Neuronal stem cell (in vitro differentiated cells): ENCODE data around the gene ARHGAP28.

Source experiments
- DNase-seq: peaks from one replicate; pipeline ENCODE4 v3.0.0-alpha.2; 2013; ENCODE audit warnings: low spot score
- H2AFZ ChIP-seq: one replicate; pipeline ENCODE4 v1.6.1; 2013; ENCODE audit warnings: mild to moderate bottlenecking, low read length, inconsistent platforms
- H2AK5ac ChIP-seq: 2 replicates; pipeline ENCODE4 v1.6.1; 2013; ENCODE audit warnings: low read depth, mild to moderate bottlenecking, inconsistent platforms, low read length, moderate library complexity, mixed read lengths
- H2BK120ac ChIP-seq: 2 replicates; pipeline ENCODE4 v1.6.1; 2013; ENCODE audit warnings: low read depth, mild to moderate bottlenecking, inconsistent platforms, low read length, moderate library complexity, mixed read lengths
- H2BK12ac ChIP-seq: one replicate; pipeline ENCODE4 v1.6.1; 2013; ENCODE audit warnings: low read length, inconsistent platforms
- H2BK15ac ChIP-seq: 2 replicates; pipeline ENCODE4 v1.6.1; 2013; ENCODE audit warnings: mild to moderate bottlenecking, low read length, inconsistent platforms, mixed read lengths
- H2BK5ac ChIP-seq: one replicate; pipeline ENCODE4 v1.6.1; 2013; ENCODE audit warnings: inconsistent platforms, mild to moderate bottlenecking, low read length, moderate library complexity
- H3K14ac ChIP-seq: one replicate; pipeline ENCODE4 v1.6.1; 2013; ENCODE audit warnings: low read length, inconsistent platforms
- H3K18ac ChIP-seq: 2 replicates; pipeline ENCODE4 v1.6.1; 2013; ENCODE audit warnings: low read length, inconsistent platforms
- H3K23ac ChIP-seq: 2 replicates; pipeline ENCODE4 v1.6.1; 2013; ENCODE audit warnings: low read depth, mild to moderate bottlenecking, mixed read lengths, low read length, inconsistent platforms; ENCODE audit not compliant: poor library complexity
- H3K27ac ChIP-seq: replicated peaks from 3 replicates; pipeline ENCODE4 v1.5.1; 2013; ENCODE audit warnings: low read length, inconsistent platforms
- H3K27me3 ChIP-seq, 3 experiments: 2 replicates each; pipeline ENCODE4 v1.6.1; 2013; ENCODE audit warnings: low read length in 3 of 3, mild to moderate bottlenecking in 2 of 3, inconsistent platforms in 1 of 3, low read depth in 1 of 3, mixed read lengths in 1 of 3, moderate library complexity in 1 of 3; ENCODE audit not compliant: control insufficient read depth in 3 of 3, insufficient read depth in 3 of 3
- H3K36me3 ChIP-seq, 2 donors: replicated peaks in 1 of 2; 2 replicates each; pipeline ENCODE4 v1.6.1; 2013; ENCODE audit warnings: low read length in 2 of 2; ENCODE audit not compliant: control insufficient read depth in 2 of 2, insufficient read depth in 2 of 2
- H3K4ac ChIP-seq: 2 replicates; pipeline ENCODE4 v1.6.1; 2013; ENCODE audit warnings: inconsistent platforms, mild to moderate bottlenecking, low read length, moderate library complexity
- H3K4me1 ChIP-seq, 2 donors: 1 replicate in 1 of 2; 2 replicates in 1 of 2; pipeline ENCODE4 v1.6.1; 2013; ENCODE audit warnings: low read length in 2 of 2, low read depth in 1 of 2; ENCODE audit not compliant: control insufficient read depth in 2 of 2, insufficient read depth in 1 of 2
- H3K4me2 ChIP-seq: one replicate; pipeline ENCODE4 v1.6.1; 2013; ENCODE audit warnings: mild to moderate bottlenecking, low read length, inconsistent platforms; ENCODE audit not compliant: insufficient read depth, poor library complexity, severe bottlenecking
- H3K4me3 ChIP-seq, 2 donors: 2 replicates each; pipeline ENCODE4 v1.5.1; 2013; ENCODE audit warnings: low read length in 2 of 2, mild to moderate bottlenecking in 2 of 2, inconsistent platforms in 1 of 2, moderate library complexity in 1 of 2
- H3K79me1 ChIP-seq: one replicate; pipeline ENCODE4 v1.6.1; 2013; ENCODE audit warnings: low read depth, mild to moderate bottlenecking, inconsistent platforms, low read length, moderate library complexity
- H3K9ac ChIP-seq: one replicate; pipeline ENCODE4 v1.6.1; 2013; ENCODE audit warnings: mild to moderate bottlenecking, low read depth, low read length, inconsistent platforms; ENCODE audit not compliant: poor library complexity
- H3K9me3 ChIP-seq, 2 donors: replicated peaks in 1 of 2; 2 replicates each; pipeline versions ENCODE3 to v1.6.1; 2013; ENCODE audit warnings: low read length in 2 of 2, mild to moderate bottlenecking in 2 of 2, inconsistent platforms in 1 of 2, low read depth in 1 of 2, mixed read lengths in 1 of 2, moderate library complexity in 1 of 2; ENCODE audit not compliant: control insufficient read depth in 2 of 2, insufficient read depth in 1 of 2
- H4K8ac ChIP-seq: one replicate; pipeline ENCODE4 v1.6.1; 2013; ENCODE audit warnings: low read depth, mild to moderate bottlenecking, inconsistent platforms, low read length, moderate library complexity
- H4K91ac ChIP-seq: one replicate; pipeline ENCODE4 v1.6.1; 2013; ENCODE audit warnings: low read length, low read depth, mild to moderate bottlenecking, inconsistent platforms; ENCODE audit not compliant: poor library complexity
- WGBS, 2 donors: extraction: QIAGEN DNeasy Blood & Tissue Kit; methylation state at CpG; one replicate each; pipeline ENCODE4 v1.1.7; 2013; ENCODE audit warnings: missing lambda C conversion rate in 2 of 2, mixed read lengths in 1 of 2; ENCODE audit not compliant: insufficient read length in 2 of 2, insufficient replicate concordance in 1 of 2; ENCODE audit errors: extremely low coverage in 2 of 2; 5-methylcytosine and 5-hydroxymethylcytosine counted together

ARHGAP28 gene

GRCh38 chr18:6776188-6776587 is 46.7 kb downstream of the ARHGAP28 start:
- Histone ChIP-seq H3K4me1 (peaks cover 9 to 11% of the 10 kb centered on the region in 2 donors), H2BK15ac (no peak overlapping the region), H3K23ac (no peak overlapping the region), H2BK120ac (no peak overlapping the region), H3K36me3 (no peaks in the 10 kb centered on the region), H3K4me2 (no peak overlapping the region), H3K79me1 (no peaks in the 10 kb centered on the region), H2AK5ac (no peak overlapping the region), H3K9me3 (no peaks in the 10 kb centered on the region), H3K4me3 (no peak overlapping the region), H3K4ac (no peak overlapping the region), H3K14ac (no peak overlapping the region), H2AFZ (peak overlapping the region; percentile 32), H3K18ac (no peak overlapping the region), H4K91ac (no peak overlapping the region), H3K27ac (no peak overlapping the region), H2BK5ac (no peak overlapping the region), H3K27me3 (no peaks in the 10 kb centered on the region), H4K8ac (no peak overlapping the region), H2BK12ac (no peak overlapping the region), H3K9ac (no peak overlapping the region)
- WGBS, 2 donors, result no CpG with 5 or more reads among the region's 7 CpGs
- no peak for DNase-seq

DNA sequence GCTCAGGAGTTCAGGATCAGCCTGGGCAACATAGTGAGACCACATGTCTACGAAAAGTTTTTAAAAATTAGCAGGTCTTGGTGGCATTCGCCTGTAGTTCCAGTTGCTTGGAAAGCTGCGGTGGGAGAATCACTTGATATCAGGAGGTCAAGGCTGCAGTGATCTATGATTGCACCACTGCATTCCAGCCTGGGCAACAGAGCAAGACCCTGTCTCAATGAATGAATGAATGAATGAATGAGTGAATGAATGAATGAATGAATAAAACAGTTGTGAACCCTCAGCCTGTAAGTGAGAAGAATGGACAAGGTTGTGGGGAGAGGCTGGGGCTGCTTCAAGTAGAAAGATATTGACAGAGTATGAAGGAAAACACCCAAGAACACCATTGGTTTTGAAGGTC is 48.0 kb downstream of the ARHGAP28 start:
- H2AK5ac ChIP-seq, result no peak overlapping the region
- no peak overlapping the region for H3K9ac ChIP-seq
- H3K79me1 ChIP-seq, result no peaks in the 10 kb centered on the region
- H3K27me3 ChIP-seq, result no peaks in the 10 kb centered on the region
- H2BK120ac ChIP-seq, result no peak overlapping the region
- no CpG with 5 or more reads among the region's 3 CpGs for WGBS, 2 donors
- H3K4me1 ChIP-seq, result peaks cover 13 to 14% of the 10 kb centered on the region in 2 donors
- no peak overlapping the region for H2BK12ac ChIP-seq
- no peak overlapping the region for H3K4ac ChIP-seq
- no peak overlapping the region for H3K18ac ChIP-seq
- no peak overlapping the region for H2BK15ac ChIP-seq
- no peak overlapping the region for H3K14ac ChIP-seq
- no peak overlapping the region for H4K91ac ChIP-seq
- H3K36me3 ChIP-seq, result no peaks in the 10 kb centered on the region
- H3K9me3 ChIP-seq, result no peaks in the 10 kb centered on the region
- no peak overlapping the region for H2AFZ ChIP-seq
- H3K4me3 ChIP-seq, result no peak overlapping the region
- H4K8ac ChIP-seq, result no peak overlapping the region
- no peak overlapping the region for H3K27ac ChIP-seq
- no peak for DNase-seq
- H3K4me2 ChIP-seq, result no peak overlapping the region
- H3K23ac ChIP-seq, result no peak overlapping the region
- no peak overlapping the region for H2BK5ac ChIP-seq

GRCh38 chr18:6778459-6779247 is 49.1 kb downstream of the ARHGAP28 start:
- no peak overlapping the region for H3K9ac ChIP-seq
- no peak overlapping the region for H2AK5ac ChIP-seq
- H3K4me3 ChIP-seq, result no peak overlapping the region
- no CpG with 5 or more reads among the region's 5 CpGs for WGBS, 2 donors
- no peak overlapping the region for H4K91ac ChIP-seq
- no peak overlapping the region for H2BK120ac ChIP-seq
- H3K4me1 ChIP-seq, result peaks cover 10 to 14% of the 10 kb centered on the region in 2 donors
- no peaks in the 10 kb centered on the region for H3K9me3 ChIP-seq
- DNase-seq, result no peak
- H2BK15ac ChIP-seq, result no peak overlapping the region
- no peaks in the 10 kb centered on the region for H3K36me3 ChIP-seq
- H3K27me3 ChIP-seq, result no peaks in the 10 kb centered on the region
- no peak overlapping the region for H3K4ac ChIP-seq
- H3K23ac ChIP-seq, result no peak overlapping the region
- H3K14ac ChIP-seq, result no peak overlapping the region
- H3K4me2 ChIP-seq, result no peak overlapping the region
- no peak overlapping the region for H3K18ac ChIP-seq
- H3K27ac ChIP-seq, result no peak overlapping the region
- no peak overlapping the region for H4K8ac ChIP-seq
- no peak overlapping the region for H2AFZ ChIP-seq
- no peak overlapping the region for H2BK12ac ChIP-seq
- H3K79me1 ChIP-seq, result no peaks in the 10 kb centered on the region
- H2BK5ac ChIP-seq, result no peak overlapping the region

DNA sequence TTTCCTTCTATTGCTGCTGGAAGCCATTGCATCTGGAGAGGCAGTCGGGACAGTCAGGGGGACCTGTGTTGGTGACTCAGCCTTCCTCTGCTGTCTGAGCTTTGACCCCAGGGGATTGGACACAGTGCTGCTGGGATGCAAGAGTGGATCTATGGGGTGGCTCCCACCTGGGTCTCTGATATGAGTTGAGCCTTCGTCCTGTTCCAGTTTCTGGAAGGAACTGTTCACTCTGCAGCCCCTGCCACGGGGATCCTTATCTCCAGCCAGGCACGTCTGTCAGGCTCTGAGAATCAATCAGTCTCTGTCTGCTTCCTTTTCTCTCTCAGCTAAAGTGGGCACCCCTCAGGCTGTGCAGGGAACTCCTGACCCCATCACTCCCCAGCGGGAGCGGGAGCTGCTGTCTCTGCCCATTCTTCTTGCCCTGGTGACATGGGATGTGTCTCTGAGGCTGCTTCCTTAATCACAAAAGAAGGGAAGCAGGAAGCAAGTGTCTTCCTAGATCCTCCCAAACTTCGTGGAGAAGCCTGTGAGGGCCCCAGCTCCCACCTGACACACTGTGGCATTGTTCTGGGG is 51.7 kb downstream of the ARHGAP28 start:
- no CpG with 5 or more reads among the region's 7 CpGs for WGBS, 2 donors
- no peak overlapping the region for H3K14ac ChIP-seq
- no peak overlapping the region for H3K23ac ChIP-seq
- H3K18ac ChIP-seq, result peak overlapping the region; percentile 44
- H2AK5ac ChIP-seq, result peak overlapping the region; percentile 13
- H3K4me1 ChIP-seq, result peaks cover 9 to 11% of the 10 kb centered on the region in 2 donors
- H2BK5ac ChIP-seq, result no peak overlapping the region
- H4K8ac ChIP-seq, result no peak overlapping the region
- H3K79me1 ChIP-seq, result no peaks in the 10 kb centered on the region
- H3K9me3 ChIP-seq, result no peaks in the 10 kb centered on the region
- H2BK120ac ChIP-seq, result peak overlapping the region; percentile 11
- H3K9ac ChIP-seq, result no peak overlapping the region
- no peak for DNase-seq
- no peak overlapping the region for H2BK15ac ChIP-seq
- H3K27me3 ChIP-seq, result no peaks in the 10 kb centered on the region
- H2AFZ ChIP-seq, result peak overlapping the region; percentile 81
- peak overlapping the region; percentile 25 for H2BK12ac ChIP-seq
- H3K36me3 ChIP-seq, result no peaks in the 10 kb centered on the region
- H4K91ac ChIP-seq, result no peak overlapping the region
- no peak overlapping the region for H3K4me2 ChIP-seq
- H3K4ac ChIP-seq, result no peak overlapping the region
- no peak overlapping the region for H3K4me3 ChIP-seq
- no peak overlapping the region for H3K27ac ChIP-seq
